Measurements from ENCODE around the gene FAM90A26. TPM values are rescaled to one million over a fixed set of nuclear protein-coding genes. Genes with fewer than 3 reads are reported as not detected.
"Not testable (repeated sequence)": the region's sequence is repeated elsewhere in the genome, so short reads cannot be mapped to it uniquely, and the experiment has no call there.

Gene FAM90A26
- total RNA-seq, 1 experiment from 2014 or later, result not detected

- TF ChIP-seq MAX (IDR thresholded peaks at IDR 0.05) (peak; percentile 45), POLR2AphosphoS5 (IDR thresholded peaks at IDR 0.05; ENCODE audit: low read depth, low read length) (peak; percentile 35; the same call in 1 of the 2 replicates), SP1 (IDR thresholded peaks at IDR 0.05; ENCODE audit: low read depth) (peak; percentile 39; the same call in 1 of the 2 replicates)
- Histone ChIP-seq H3K9ac (ENCODE audit: low read length) (peak overlapping the region; percentile 92), H3K4me1 (ENCODE audit: control insufficient read depth in 1 of 2, insufficient read depth in 2 of 2, low read length in 2 of 2) (peaks cover 9 to 28% of the 10 kb centered on the region in 2 experiments), H3K4me3 (replicated peaks in 1 of 2; ENCODE audit: low read depth in 1 of 2, low read length in 2 of 2) (peak overlapping the region; percentile 52 to 58), H3K4me2 (ENCODE audit: low read length) (peak overlapping the region; percentile 78), H3K27ac (ENCODE audit: low read depth, low read length) (peak overlapping the region; percentile 64)
- H4K20me1 ChIP-seq (ENCODE audit: insufficient read depth); POLR2A ChIA-PET; H3K9me2 ChIP-seq (ENCODE audit: insufficient read depth); H3K9me3 ChIP-seq (ENCODE audit: control insufficient read depth in 1 of 2, insufficient read depth in 1 of 2, low read depth in 1 of 2, low read length in 2 of 2); CTCF ChIA-PET; H2AFZ ChIP-seq (ENCODE audit: low read depth, low read length, poor library complexity, severe bottlenecking); RAD21 ChIA-PET (ENCODE audit: low non-redundant PET in 1 of 2, low total read pairs in 2 of 2, uncharacterized antibody in 2 of 2, unreplicated experiment in 2 of 2); BruUV-seq (replicated peaks); H3K27me3 ChIP-seq (ENCODE audit: insufficient read depth, low read length); intact Hi-C loops (cut with micrococcal nuclease); H3K79me2 ChIP-seq (ENCODE audit: insufficient read depth, low read length); H3K36me3 ChIP-seq (ENCODE audit: control insufficient read depth in 1 of 2, insufficient read depth in 2 of 2, low read length in 2 of 2): not testable (repeated sequence)
- ATAC-seq (peak; percentile 84), DNase-seq (ENCODE audit: low read depth, low spot score) (peak; percentile 83)
Observed at GRCh38 chr4:9152180-9153007, 17.8 kb upstream of the FAM90A26 start.

GRCh38 chr4:9153008-9153570 lies 17.1 kb upstream of the FAM90A26 start:
- Histone ChIP-seq H3K4me3 (replicated peaks in 1 of 2; ENCODE audit: low read depth in 1 of 2, low read length in 2 of 2) (peak overlapping the region; percentile 59 to 69), H3K27ac (ENCODE audit: low read depth, low read length) (peak overlapping the region; percentile 85), H3K4me2 (ENCODE audit: low read length) (peak overlapping the region; percentile 84), H3K9ac (ENCODE audit: low read length) (peak overlapping the region; percentile 92), H3K4me1 (ENCODE audit: control insufficient read depth in 1 of 2, insufficient read depth in 2 of 2, low read length in 2 of 2) (peaks cover 9 to 28% of the 10 kb centered on the region in 2 experiments)
- POLR2A ChIA-PET; BruUV-seq (replicated peaks); H3K79me2 ChIP-seq (ENCODE audit: insufficient read depth, low read length); H3K27me3 ChIP-seq (ENCODE audit: insufficient read depth, low read length); intact Hi-C loops (cut with micrococcal nuclease); CTCF ChIA-PET; H3K9me3 ChIP-seq (ENCODE audit: control insufficient read depth in 1 of 2, insufficient read depth in 1 of 2, low read depth in 1 of 2, low read length in 2 of 2); H3K9me2 ChIP-seq (ENCODE audit: insufficient read depth); H2AFZ ChIP-seq (ENCODE audit: low read depth, low read length, poor library complexity, severe bottlenecking); H4K20me1 ChIP-seq (ENCODE audit: insufficient read depth); RAD21 ChIA-PET (ENCODE audit: low non-redundant PET in 1 of 2, low total read pairs in 2 of 2, uncharacterized antibody in 2 of 2, unreplicated experiment in 2 of 2); H3K36me3 ChIP-seq (ENCODE audit: control insufficient read depth in 1 of 2, insufficient read depth in 2 of 2, low read length in 2 of 2): not testable (repeated sequence)
- TF ChIP-seq YY1 (IDR thresholded peaks at IDR 0.05; ENCODE audit: extremely low read depth, insufficient replicate concordance, low read depth, low read length) (peak; percentile 91), EGR1 (IDR thresholded peaks at IDR 0.05; ENCODE audit: low read depth) (peak; percentile 83), MAX (IDR thresholded peaks at IDR 0.05) (peak; percentile 89), POLR2AphosphoS5 (IDR thresholded peaks at IDR 0.05; ENCODE audit: low read depth, low read length) (peak; percentile 77), ZFX (IDR thresholded peaks at IDR 0.05) (peak; percentile 64)
- DNase-seq (ENCODE audit: low read depth, low spot score), result peak; percentile 91
- ATAC-seq, result peak; percentile 99

Data from HCT116 (cell line).